Pancreas (tissue), 10 donors: Measurements from ENCODE around the gene NUDT12. TPM values are rescaled to one million over a fixed set of nuclear protein-coding genes. Genes with fewer than 3 reads are reported as not detected.
A peak's percentile ranks its signal among the peaks of the same experiment; 100 is the strongest.

ENCODE experiments used
- ATAC-seq, 4 donors: fragments of 200-7000 bp; cut with Tn5 transposase; one replicate each; pipeline versions ENCODE4 v1.8.0 to v1.9.1; 2020; ENCODE audit warnings: mild to moderate bottlenecking in 4 of 4, moderate library complexity in 4 of 4
- DNase-seq, 6 donors: peaks; one replicate each; pipeline ENCODE4 v3.0.0-alpha.2; 2020
- FAIRE-seq: peaks from 2 replicates; lab custom pipeline; 2012; peaks lifted over from hg19 to GRCh38; lab: Jason Lieb, UNC
- H3K27ac ChIP-seq, 4 donors: fragments of 200-600 bp; sonication (generic); 1 replicate in 3 of 4; 2 replicates in 1 of 4; pipeline versions ENCODE4 v1.5.0 to v1.8.0; 2020
- H3K27me3 ChIP-seq, 4 donors: fragments of 200-600 bp; one replicate each; pipeline ENCODE4 v1.8.0; 2021
- H3K36me3 ChIP-seq, 3 donors: fragments of 200-600 bp; sonication (generic) in 1 of 3; one replicate each; pipeline versions ENCODE4 v1.5.0 to v1.8.0; 2020 to 2021
- H3K4me1 ChIP-seq, 3 donors: fragments of 200-600 bp; one replicate each; pipeline ENCODE4 v1.8.0; 2021
- H3K4me3 ChIP-seq, 4 donors: fragments of 200-600 bp; sonication (generic) in 2 of 4; one replicate each; pipeline versions ENCODE4 v1.5.0 to v1.8.0; 2020 to 2021
- H3K9me3 ChIP-seq, 4 donors: fragments of 200-600 bp; one replicate each; pipeline ENCODE4 v1.8.0; 2021
- CTCF ChIP-seq, 4 donors: fragments of 200-600 bp; sonication (generic) in 3 of 4; IDR thresholded peaks; one replicate each; pipeline versions ENCODE4 v1.5.0 to v1.8.0; 2021; ENCODE audit warnings: antibody characterized with exemption in 4 of 4
- WGBS, 2 donors: extraction: QIAGEN DNeasy Blood & Tissue Kit; methylation state at CpG; one replicate each; pipeline ENCODE4 v1.1.7; 2013; 5-methylcytosine and 5-hydroxymethylcytosine counted together
- intact Hi-C, 3 donors: fragments of 100-400 bp; cut with DNase I; formaldehyde crosslinking; loops; one replicate each; pipeline versions ENCODE4 v1.11.1 to v1.14.2; 2022
- polyA plus RNA-seq, 2 donors: library from polyadenylated mRNA; stranded (reverse); fragments of 200-250 nt; gene quantifications; one replicate each; pipeline ENCODE4 v1.2.3, GENCODE V29; 2013
- total RNA-seq, 6 donors: library from RNA; stranded (reverse); fragmentation: NEBNext Ultra II Directional in 4 of 6; extraction: Animal tissue kit (Norgen Biotek cat#: 25700) in 4 of 6; gene quantifications; one replicate each; pipeline versions ENCODE4 v1.2.1 to v1.2.4, GENCODE V29; 2021 to 2023
- donor health status: healthy with polysubstance abuse.
- donor health status: DM: no; HTN: no; CAD: no; lungs with moderate emphysema.
- donor health status: DM: no; HTN: no; CAD: no.
- donor health status: control.
- donor health status: control.
- donor health status: Bipolar disorder and iron deficiency.
- donor health status: DM: yes; HTN: yes; CAD: no.
- donor health status: DM: no; HTN: no; CAD: no.
- donor health status: DM: no; HTN: no; CAD: no.
- donor health status: DM: yes; HTN: yes; CAD: no.

NUDT12 gene
- total and polyA plus RNA-seq, 8 donors = 5.7 to 13.5 (median 8.8) TPM

GRCh38 chr5:103569313-103570060, 6.9 kb upstream of the NUDT12 start:
- FAIRE-seq (no peak), ATAC-seq (peak; percentile 94 to 98 (median 96)), DNase-seq (peak in 5 of 6 donors; percentile 52 to 82 (median 71))
- TF ChIP-seq CTCF (IDR thresholded peaks at IDR 0.05) = no peak
- no peaks in the 10 kb centered on the region for H3K9me3 ChIP-seq
- intact Hi-C loops = no loop called here
- H3K4me3 ChIP-seq = no peak overlapping the region
- H3K36me3 ChIP-seq = no peaks in the 10 kb centered on the region
- H3K4me1 ChIP-seq = peaks cover 5 to 18% (median 18%) of the 10 kb centered on the region in 3 donors
- 9 to 17% methylated on average over 3 of the region's 3 CpGs for WGBS, 2 donors
- H3K27ac ChIP-seq = peak overlapping the region; percentile 38 to 84 (median 69)
- no peaks in the 10 kb centered on the region for H3K27me3 ChIP-seq

GRCh38 chr5:103565719-103566118, 3.1 kb upstream of the NUDT12 start:
- no peaks in the 10 kb centered on the region for H3K9me3 ChIP-seq
- DNase-seq (no peak), ATAC-seq (no peak), FAIRE-seq (no peak)
- H3K27me3 ChIP-seq = no peaks in the 10 kb centered on the region
- intact Hi-C loops = no loop called here
- peaks cover 5 to 34% (median 18%) of the 10 kb centered on the region in 3 donors for H3K4me1 ChIP-seq
- WGBS, 2 donors = 93 to 98% methylated on average over 4 of the region's 4 CpGs
- TF ChIP-seq CTCF (IDR thresholded peaks at IDR 0.05) = no peak
- H3K4me3 ChIP-seq = no peak overlapping the region
- H3K36me3 ChIP-seq = no peaks in the 10 kb centered on the region
- no peak overlapping the region for H3K27ac ChIP-seq

- no peak for TF ChIP-seq CTCF (IDR thresholded peaks at IDR 0.05)
- H3K27me3 ChIP-seq = no peaks in the 10 kb centered on the region
- H3K4me1 ChIP-seq = peaks cover 0 to 20% (median 0%) of the 10 kb centered on the region in 3 donors
- no peaks in the 10 kb centered on the region for H3K36me3 ChIP-seq
- FAIRE-seq = no peak
- H3K9me3 ChIP-seq = no peaks in the 10 kb centered on the region
- WGBS, 2 donors = 5 to 7% methylated on average over 14 of the region's 14 CpGs
- H3K4me3 ChIP-seq = peak overlapping the region; percentile 61 to 87 (median 75)
- intact Hi-C loops = no loop called here
- peak; percentile 53 to 70 (median 63) for ATAC-seq
- peak overlapping the region; percentile 51 to 97 (median 86) for H3K27ac ChIP-seq
- DNase-seq = peak in 1 of 6 donors; percentile 51
These were observed 720 bp downstream of the NUDT12 start for GRCh38 chr5:103561685-103562452.

- H3K27ac ChIP-seq = no peak overlapping the region
- H3K4me1 ChIP-seq = peaks cover 0 to 20% (median 0%) of the 10 kb centered on the region in 3 donors
- 79 to 87% methylated on average over 3 of the region's 3 CpGs for WGBS, 2 donors
- H3K27me3 ChIP-seq = no peaks in the 10 kb centered on the region
- FAIRE-seq (no peak), ATAC-seq (no peak), DNase-seq (no peak)
- intact Hi-C loops = no loop called here
- no peaks in the 10 kb centered on the region for H3K36me3 ChIP-seq
- no peaks in the 10 kb centered on the region for H3K9me3 ChIP-seq
- H3K4me3 ChIP-seq = no peak overlapping the region
- no peak for TF ChIP-seq CTCF (IDR thresholded peaks at IDR 0.05)
These were observed 1.8 kb downstream of the NUDT12 start for GRCh38 chr5:103560826-103561225.
